Measurements from ENCODE around the gene POLD4. TPM values are rescaled to one million over a fixed set of nuclear protein-coding genes. Genes with fewer than 3 reads are reported as not detected.

The POLD4 gene
- total RNA-seq, 1 donor from 2014 or later, result 32.0 TPM

DNA sequence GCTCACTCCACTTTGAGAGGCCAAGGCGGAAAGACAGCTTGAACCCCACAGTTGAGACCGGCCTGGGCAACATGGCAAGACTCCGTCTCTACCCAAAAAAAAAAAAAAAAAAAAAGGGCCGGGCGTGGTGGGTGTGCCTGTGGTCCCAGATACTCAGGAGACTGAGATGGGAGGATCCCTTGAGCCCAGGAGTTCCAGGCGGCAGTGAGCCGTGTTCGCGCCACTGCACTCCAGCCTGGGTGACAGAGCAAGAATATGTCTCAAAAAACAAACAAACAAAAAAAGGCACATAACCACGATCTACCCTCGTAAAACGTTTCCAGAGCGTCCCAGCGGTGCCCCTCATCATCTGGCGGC lies 37.6 kb upstream of the POLD4 start:
- peak overlapping the region; percentile 79 for H3K4me3 Mint-ChIP-seq
- no peaks in the 10 kb centered on the region for H3K36me3 Mint-ChIP-seq

DNA sequence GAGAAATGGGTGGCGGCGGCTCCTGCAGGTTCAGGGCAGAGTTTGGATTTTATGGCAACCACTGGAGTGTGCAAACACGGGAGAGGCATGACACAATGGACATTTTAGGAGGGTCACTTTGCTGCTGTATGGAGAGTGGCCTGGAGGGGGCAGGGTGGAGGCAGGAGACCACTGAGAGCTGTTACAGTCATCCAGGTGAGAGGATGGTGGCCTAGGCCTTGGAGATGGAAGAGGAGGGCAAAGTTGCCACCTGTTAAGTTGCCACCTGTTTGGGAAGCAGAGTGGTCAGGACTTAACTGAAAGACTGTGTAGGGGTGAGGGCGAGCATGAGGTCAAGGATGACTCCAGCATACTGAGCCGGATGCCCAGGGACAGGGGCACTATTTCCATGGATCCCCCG lies 36.1 kb upstream of the POLD4 start:
- DNase-seq (ENCODE audit: low spot score in 2 of 2, unreplicated experiment in 2 of 2), result no peak
- Mint-ChIP-seq H3K4me1 (peaks cover 25% of the 10 kb centered on the region), H3K9me3 (no peaks in the 10 kb centered on the region), H3K27ac (peak overlapping the region; percentile 83), H3K4me3 (peak overlapping the region; percentile 51), H3K27me3 (ENCODE audit: low read depth) (peaks cover 11% of the 10 kb centered on the region), H3K36me3 (no peaks in the 10 kb centered on the region)
- TF ChIP-seq, protein P1, sequence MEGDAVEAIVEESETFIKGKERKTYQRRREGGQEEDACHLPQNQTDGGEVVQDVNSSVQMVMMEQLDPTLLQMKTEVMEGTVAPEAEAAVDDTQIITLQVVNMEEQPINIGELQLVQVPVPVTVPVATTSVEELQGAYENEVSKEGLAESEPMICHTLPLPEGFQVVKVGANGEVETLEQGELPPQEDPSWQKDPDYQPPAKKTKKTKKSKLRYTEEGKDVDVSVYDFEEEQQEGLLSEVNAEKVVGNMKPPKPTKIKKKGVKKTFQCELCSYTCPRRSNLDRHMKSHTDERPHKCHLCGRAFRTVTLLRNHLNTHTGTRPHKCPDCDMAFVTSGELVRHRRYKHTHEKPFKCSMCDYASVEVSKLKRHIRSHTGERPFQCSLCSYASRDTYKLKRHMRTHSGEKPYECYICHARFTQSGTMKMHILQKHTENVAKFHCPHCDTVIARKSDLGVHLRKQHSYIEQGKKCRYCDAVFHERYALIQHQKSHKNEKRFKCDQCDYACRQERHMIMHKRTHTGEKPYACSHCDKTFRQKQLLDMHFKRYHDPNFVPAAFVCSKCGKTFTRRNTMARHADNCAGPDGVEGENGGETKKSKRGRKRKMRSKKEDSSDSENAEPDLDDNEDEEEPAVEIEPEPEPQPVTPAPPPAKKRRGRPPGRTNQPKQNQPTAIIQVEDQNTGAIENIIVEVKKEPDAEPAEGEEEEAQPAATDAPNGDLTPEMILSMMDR (IDR thresholded peaks at IDR 0.05; ENCODE audit: unreplicated experiment), result peak; percentile 23

More for the DNA sequence above, 37.6 kb upstream of the POLD4 start:
- TF ChIP-seq, protein P1 (IDR thresholded peaks at IDR 0.05; ENCODE audit: unreplicated experiment), result no peak
- H3K9me3 Mint-ChIP-seq, result no peaks in the 10 kb centered on the region
- DNase-seq (ENCODE audit: low spot score in 2 of 2, unreplicated experiment in 2 of 2), result no peak
- H3K27ac Mint-ChIP-seq, result peak overlapping the region; percentile 96
- peaks cover under 1% of the 10 kb centered on the region for H3K27me3 Mint-ChIP-seq (ENCODE audit: low read depth)
- H3K4me1 Mint-ChIP-seq, result peaks cover 25% of the 10 kb centered on the region

DNA sequence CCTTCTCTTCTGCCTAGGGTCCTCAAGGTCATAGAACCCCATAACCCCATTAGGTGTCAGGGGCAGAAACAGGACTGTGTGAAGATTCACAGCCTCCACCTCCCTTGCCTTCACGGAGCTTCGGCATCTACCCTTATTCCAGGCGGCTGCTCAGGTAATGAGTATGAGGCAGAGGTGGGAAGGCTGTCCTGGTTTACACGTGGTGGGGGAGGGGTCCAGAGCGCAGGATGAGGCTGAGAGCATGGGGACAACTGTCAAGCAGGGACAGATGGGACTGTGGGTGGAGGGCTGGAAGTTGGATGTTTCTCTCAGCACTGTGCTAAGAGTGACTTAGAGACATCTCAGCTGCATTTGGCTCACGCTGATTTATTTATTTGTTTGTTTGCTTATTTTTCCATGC lies 34.2 kb upstream of the POLD4 start:
- no peaks in the 10 kb centered on the region for H3K36me3 Mint-ChIP-seq
- peaks cover 22% of the 10 kb centered on the region for H3K4me1 Mint-ChIP-seq
- peaks cover 13% of the 10 kb centered on the region for H3K27me3 Mint-ChIP-seq (ENCODE audit: low read depth)
- no peak overlapping the region for H3K27ac Mint-ChIP-seq
- no peaks in the 10 kb centered on the region for H3K9me3 Mint-ChIP-seq
- TF ChIP-seq, protein P1 (IDR thresholded peaks at IDR 0.05; ENCODE audit: unreplicated experiment), result no peak
- DNase-seq (ENCODE audit: low spot score in 2 of 2, unreplicated experiment in 2 of 2), result no peak
- no peak overlapping the region for H3K4me3 Mint-ChIP-seq

DNA sequence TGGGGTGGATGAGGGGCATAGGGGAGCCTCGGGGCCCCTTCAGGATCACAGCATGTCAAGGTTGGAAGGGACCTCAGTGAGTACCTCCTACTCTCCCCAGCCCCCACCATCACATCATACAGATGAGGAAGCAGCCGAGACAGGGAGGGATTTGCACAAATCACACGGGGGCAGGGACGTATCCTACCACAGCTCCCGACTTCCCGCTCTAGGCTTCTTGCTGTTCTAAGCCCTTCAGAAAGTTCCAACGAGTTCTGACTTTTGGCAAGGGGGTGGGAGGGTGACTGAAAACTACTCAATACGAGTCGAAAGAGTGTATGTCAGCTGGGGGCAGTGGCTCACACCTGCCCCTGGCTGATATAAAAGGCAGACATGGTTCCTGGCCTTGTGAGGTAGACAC lies 33.7 kb upstream of the POLD4 start:
- Mint-ChIP-seq H3K36me3 (no peaks in the 10 kb centered on the region), H3K4me3 (no peak overlapping the region), H3K4me1 (peaks cover 20% of the 10 kb centered on the region), H3K9me3 (no peaks in the 10 kb centered on the region), H3K27ac (no peak overlapping the region), H3K27me3 (ENCODE audit: low read depth) (peaks cover 14% of the 10 kb centered on the region)
- TF ChIP-seq, protein P1 (IDR thresholded peaks at IDR 0.05; ENCODE audit: unreplicated experiment), result no peak
- no peak for DNase-seq (ENCODE audit: low spot score in 2 of 2, unreplicated experiment in 2 of 2)

DNA sequence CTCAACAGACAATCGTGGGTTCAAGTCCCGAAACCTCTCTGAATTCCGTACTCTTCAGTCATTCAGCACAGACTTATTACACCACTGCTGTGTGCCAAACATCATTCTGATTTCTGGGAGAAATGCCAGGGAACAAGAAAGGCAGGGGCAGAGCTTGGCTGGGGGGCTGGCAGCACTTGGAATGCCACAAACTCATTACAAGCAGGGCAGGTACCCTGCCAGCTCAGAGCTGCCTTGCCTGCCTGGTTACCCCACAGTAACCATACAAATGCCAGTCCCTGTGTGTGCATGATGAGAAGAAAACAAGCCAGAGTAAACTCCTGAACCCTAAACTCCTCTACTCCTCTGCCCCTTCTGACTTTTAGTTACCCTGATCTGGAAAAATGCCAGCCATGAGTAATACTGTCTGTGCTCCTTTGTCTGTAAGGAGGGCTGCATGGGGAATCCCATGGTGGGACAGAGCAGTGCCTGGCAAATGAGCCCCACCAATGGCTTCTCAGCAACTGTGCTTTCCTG lies 31.6 kb upstream of the POLD4 start:
- Mint-ChIP-seq H3K27ac (no peak overlapping the region), H3K9me3 (no peaks in the 10 kb centered on the region), H3K4me3 (no peak overlapping the region), H3K4me1 (peaks cover 11% of the 10 kb centered on the region), H3K27me3 (ENCODE audit: low read depth) (peaks cover 14% of the 10 kb centered on the region), H3K36me3 (no peaks in the 10 kb centered on the region)
- DNase-seq (ENCODE audit: low spot score in 2 of 2, unreplicated experiment in 2 of 2), result no peak
- TF ChIP-seq, protein P1 (IDR thresholded peaks at IDR 0.05; ENCODE audit: unreplicated experiment), result no peak

Measured in mesothelial cell of epicardium (in vitro differentiated cells).